SK-N-SH (cell line): ENCODE measurements around the gene ZMIZ1. TPM values are rescaled to one million over a fixed set of nuclear protein-coding genes. Genes with fewer than 3 reads are reported as not detected.
A peak's percentile ranks its signal among the peaks of the same experiment; 100 is the strongest.

Source experiments
- CTCF ChIA-PET: fragments of 300-600, 350-600 bp; formaldehyde crosslinking; extraction: SDS; loops from one replicate; lab custom pipeline; 2021; lab: Yijun Ruan, JAX
- POLR2A ChIA-PET: fragments of 350-600 bp; sonication (Branson Sonifier 250); formaldehyde crosslinking; extraction: SDS; loops from one replicate; lab custom pipeline; 2020; ENCODE audit warnings: antibody characterized with exemption, inconsistent platforms; lab: Yijun Ruan, JAX
- DNase-seq: peaks from one replicate; pipeline ENCODE4 v3.0.0; 2012
- H2AFZ ChIP-seq: fragments of 200-600 bp; sonication (generic); 2 replicates; pipeline ENCODE4 v1.8.1; 2016; ENCODE audit warnings: antibody characterized with exemption, mild to moderate bottlenecking, low read depth
- H3F3A ChIP-seq: fragments of 200-600 bp; sonication (generic); replicated peaks from 2 replicates; pipeline ENCODE3; 2016; ENCODE audit warnings: antibody characterized with exemption, mild to moderate bottlenecking; ENCODE audit not compliant: insufficient read depth
- H3K27ac ChIP-seq, 2 experiments: fragments of 200-500 bp in 1 of 2; fragments of 200-600 bp in 1 of 2; sonication (Bioruptor generic) in 1 of 2; sonication (generic), shearing (Covaris generic) in 1 of 2; 2 replicates each; pipeline versions ENCODE4 v1.5.1 to v1.6.1; 2014 to 2016; ENCODE audit warnings: low read depth in 2 of 2, inconsistent platforms in 1 of 2, low read length in 1 of 2, mild to moderate bottlenecking in 1 of 2, mixed read lengths in 1 of 2
- H3K27me3 ChIP-seq: fragments of 200-600 bp; sonication (generic), shearing (Covaris generic); 2 replicates; pipeline ENCODE4 v1.6.1; 2016; ENCODE audit warnings: mixed run types; ENCODE audit not compliant: insufficient read depth
- H3K36me3 ChIP-seq, 2 experiments: fragments of 200-500 bp in 1 of 2; fragments of 200-600 bp in 1 of 2; sonication (Bioruptor generic) in 1 of 2; sonication (generic) in 1 of 2; replicated peaks in 1 of 2; 2 replicates each; pipeline versions ENCODE3 to v1.5.1; 2014 to 2016; ENCODE audit warnings: low read length in 1 of 2, mild to moderate bottlenecking in 1 of 2; ENCODE audit not compliant: insufficient read depth in 2 of 2, control insufficient read depth in 1 of 2
- H3K4me1 ChIP-seq, 2 experiments: fragments of 200-500 bp in 1 of 2; fragments of 200-600 bp in 1 of 2; sonication (Bioruptor generic) in 1 of 2; sonication (generic), shearing (Covaris generic) in 1 of 2; 2 replicates each; pipeline versions ENCODE4 v1.5.1 to v1.6.1; 2014 to 2016; ENCODE audit warnings: low read depth in 1 of 2, low read length in 1 of 2, mixed run types in 1 of 2; ENCODE audit not compliant: insufficient read depth in 2 of 2, control insufficient read depth in 1 of 2
- H3K4me2 ChIP-seq: fragments of 200-600 bp; sonication (generic), shearing (Covaris generic); 2 replicates; pipeline ENCODE4 v1.6.1; 2017; ENCODE audit warnings: mixed run types
- H3K4me3 ChIP-seq, 2 experiments: fragments of 200-500 bp in 1 of 2; fragments of 200-600 bp in 1 of 2; sonication (Bioruptor generic) in 1 of 2; sonication (generic), shearing (Covaris generic) in 1 of 2; 2 replicates each; pipeline versions ENCODE4 v1.5.1 to v1.8.1; 2014 to 2016; ENCODE audit warnings: low read depth in 2 of 2, inconsistent platforms in 1 of 2, low read length in 1 of 2, mild to moderate bottlenecking in 1 of 2, mixed read lengths in 1 of 2, moderate library complexity in 1 of 2
- H3K79me2 ChIP-seq: fragments of 200-600 bp; sonication (generic); 2 replicates; pipeline ENCODE4 v1.8.1; 2017; ENCODE audit warnings: mild to moderate bottlenecking; ENCODE audit not compliant: insufficient read depth
- H3K9ac ChIP-seq: fragments of 200-600 bp; sonication (generic); 2 replicates; pipeline ENCODE4 v1.6.1; 2017; ENCODE audit warnings: mixed run types
- H3K9me2 ChIP-seq: fragments of 200-600 bp; sonication (generic); 2 replicates; pipeline ENCODE4 v1.6.1; 2017; ENCODE audit warnings: mixed run types
- H3K9me3 ChIP-seq: fragments of 200-600 bp; sonication (generic); 2 replicates; pipeline ENCODE4 v1.6.1; 2017; ENCODE audit warnings: mixed run types, mild to moderate bottlenecking, moderate library complexity
- H4K20me1 ChIP-seq: fragments of 200-600 bp; sonication (generic); 2 replicates; pipeline ENCODE4 v1.6.1; 2017; ENCODE audit warnings: mild to moderate bottlenecking, mixed run types; ENCODE audit not compliant: insufficient read depth
- ELF1 ChIP-seq: IDR thresholded peaks from 2 replicates; pipeline ENCODE4 v1.4.0; 2012
- FOSL2 ChIP-seq: IDR thresholded peaks from 2 replicates; pipeline ENCODE4 v1.4.0; 2012; ENCODE audit warnings: low read depth, mild to moderate bottlenecking, moderate library complexity, borderline replicate concordance
- FOXJ3 ChIP-seq: sonication (generic); formaldehyde crosslinking; IDR thresholded peaks from 2 replicates; pipeline ENCODE4 v1.5.1; 2020; ENCODE audit warnings: mild to moderate bottlenecking, missing genetic modification reagents
- FOXM1 ChIP-seq: IDR thresholded peaks from 2 replicates; pipeline ENCODE4 v1.4.0; 2012; ENCODE audit warnings: low read depth, mild to moderate bottlenecking
- GABPA ChIP-seq: IDR thresholded peaks from 2 replicates; pipeline ENCODE4 v1.4.0; 2012; ENCODE audit warnings: low read depth, mild to moderate bottlenecking
- NRF1 ChIP-seq: IDR thresholded peaks from 2 replicates; pipeline ENCODE4 v1.6.1; 2012; ENCODE audit warnings: low read depth, mild to moderate bottlenecking, low read length
- PBX3 ChIP-seq: IDR thresholded peaks from 2 replicates; pipeline ENCODE4; 2012
- RFX5 ChIP-seq: IDR thresholded peaks from 2 replicates; pipeline ENCODE4 v1.6.1; 2012; ENCODE audit warnings: mild to moderate bottlenecking, improper control_type of control experiment, low read length
- RXRA ChIP-seq: IDR thresholded peaks from 2 replicates; pipeline ENCODE4 v1.4.0; 2012; ENCODE audit warnings: low read depth, mild to moderate bottlenecking, borderline replicate concordance
- TAF1 ChIP-seq: IDR thresholded peaks from 2 replicates; pipeline ENCODE4 v1.6.1; 2012; ENCODE audit warnings: low read depth, mild to moderate bottlenecking, low read length, moderate library complexity, borderline replicate concordance
- USF1 ChIP-seq: IDR thresholded peaks from 2 replicates; pipeline ENCODE4 v1.4.0; 2012; ENCODE audit warnings: low read depth, borderline replicate concordance
- USF2 ChIP-seq: fragments of 150-350 bp; IDR thresholded peaks from 2 replicates; pipeline ENCODE4 v1.6.1; 2017; ENCODE audit warnings: antibody characterized with exemption, low read length, low read depth, borderline replicate concordance
- WGBS: methylation state at CpG from one replicate; pipeline ENCODE4 v1.1.6; 2017; ENCODE audit warnings: low lambda C conversion rate; 5-methylcytosine and 5-hydroxymethylcytosine counted together
- polyA plus RNA-seq, 3 experiments: library from polyadenylated mRNA; depleted of rRNA; stranded (reverse); fragments of >200 nt; gene quantifications; 2 replicates each; pipeline ENCODE4 v1.2.3, GENCODE V29; 2012
- TF ChIP-seq, protein P1 (sequence below): IDR thresholded peaks from 2 replicates; pipeline ENCODE4 v1.4.0; 2012; ENCODE audit warnings: low read depth
- TF ChIP-seq, protein P2 (sequence below): fragments of 200-600 bp; sonication (generic); IDR thresholded peaks from 2 replicates; pipeline ENCODE4 v1.6.1; 2017; ENCODE audit warnings: antibody characterized with exemption, mild to moderate bottlenecking, moderate library complexity
- TF ChIP-seq, protein P3 (sequence below): fragments of 150-350 bp; IDR thresholded peaks from 2 replicates; pipeline ENCODE4 v1.6.1; 2016; ENCODE audit warnings: mild to moderate bottlenecking, low read depth, low read length

ZMIZ1 gene
- polyA plus RNA-seq, 1 of the 3 experiments (the other 2 are of a cell fraction): 23.5 TPM

- TF ChIP-seq, protein P1, sequence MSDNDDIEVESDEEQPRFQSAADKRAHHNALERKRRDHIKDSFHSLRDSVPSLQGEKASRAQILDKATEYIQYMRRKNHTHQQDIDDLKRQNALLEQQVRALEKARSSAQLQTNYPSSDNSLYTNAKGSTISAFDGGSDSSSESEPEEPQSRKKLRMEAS: no peak
These were observed 81.1 kb downstream of the ZMIZ1 start (continued) for GRCh38 chr10:79149662-79150443.

DNA sequence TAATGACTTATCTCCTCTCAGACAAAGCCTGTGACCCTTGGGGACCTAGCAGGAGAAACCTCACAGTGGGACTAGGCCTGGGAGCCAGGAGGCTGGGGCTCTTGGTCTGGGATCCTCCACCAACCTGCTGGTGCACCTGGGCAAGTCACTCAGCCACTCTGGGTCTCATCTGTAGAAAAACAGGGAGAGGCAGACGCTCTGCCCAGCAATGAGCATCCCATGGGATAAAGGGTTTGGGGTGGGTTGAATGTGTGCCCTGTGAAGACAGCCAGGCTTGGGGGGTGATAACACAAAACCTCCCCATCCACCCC, 81.6 kb downstream of the ZMIZ1 start:
- Histone ChIP-seq H3K4me1 (peaks cover 56 to 97% of the 10 kb centered on the region in 2 experiments; a peak in 3 of 4 replicates), H3K27me3 (no peaks in the 10 kb centered on the region), H4K20me1 (no peaks in the 10 kb centered on the region), H3K9ac (peak overlapping the region; percentile 70; the same call in 1 of the 2 replicates), H3F3A (peaks cover 35% of the 10 kb centered on the region), H3K27ac (peak overlapping the region; percentile 82 to 97), H3K36me3 (peaks cover 0 to 4% of the 10 kb centered on the region in 2 experiments), H3K4me3 (no peak overlapping the region), H3K79me2 (peaks cover 70% of the 10 kb centered on the region), H2AFZ (no peak overlapping the region), H3K9me3 (no peaks in the 10 kb centered on the region), H3K9me2 (no peaks in the 10 kb centered on the region), H3K4me2 (peak overlapping the region; percentile 74; the same call in 1 of the 2 replicates)
- CTCF ChIA-PET: interaction anchor here (1.1 to 2.7 kb wide), 3 partner anchors 19 to 45 kb away, joined by 3 to 17 read pairs (median 3); no protein-coding TSS in a partner anchor
- TF ChIP-seq ELF1 (no peak), PBX3 (no peak), GABPA (no peak), FOXM1 (no peak), RFX5 (no peak), NRF1 (no peak), FOSL2 (no peak), FOXJ3 (no peak), USF1 (no peak), TAF1 (no peak), USF2 (no peak), RXRA (no peak)
- TF ChIP-seq, protein P1: no peak
- TF ChIP-seq, protein P2, sequence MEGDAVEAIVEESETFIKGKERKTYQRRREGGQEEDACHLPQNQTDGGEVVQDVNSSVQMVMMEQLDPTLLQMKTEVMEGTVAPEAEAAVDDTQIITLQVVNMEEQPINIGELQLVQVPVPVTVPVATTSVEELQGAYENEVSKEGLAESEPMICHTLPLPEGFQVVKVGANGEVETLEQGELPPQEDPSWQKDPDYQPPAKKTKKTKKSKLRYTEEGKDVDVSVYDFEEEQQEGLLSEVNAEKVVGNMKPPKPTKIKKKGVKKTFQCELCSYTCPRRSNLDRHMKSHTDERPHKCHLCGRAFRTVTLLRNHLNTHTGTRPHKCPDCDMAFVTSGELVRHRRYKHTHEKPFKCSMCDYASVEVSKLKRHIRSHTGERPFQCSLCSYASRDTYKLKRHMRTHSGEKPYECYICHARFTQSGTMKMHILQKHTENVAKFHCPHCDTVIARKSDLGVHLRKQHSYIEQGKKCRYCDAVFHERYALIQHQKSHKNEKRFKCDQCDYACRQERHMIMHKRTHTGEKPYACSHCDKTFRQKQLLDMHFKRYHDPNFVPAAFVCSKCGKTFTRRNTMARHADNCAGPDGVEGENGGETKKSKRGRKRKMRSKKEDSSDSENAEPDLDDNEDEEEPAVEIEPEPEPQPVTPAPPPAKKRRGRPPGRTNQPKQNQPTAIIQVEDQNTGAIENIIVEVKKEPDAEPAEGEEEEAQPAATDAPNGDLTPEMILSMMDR: no peak
- TF ChIP-seq, protein P3, sequence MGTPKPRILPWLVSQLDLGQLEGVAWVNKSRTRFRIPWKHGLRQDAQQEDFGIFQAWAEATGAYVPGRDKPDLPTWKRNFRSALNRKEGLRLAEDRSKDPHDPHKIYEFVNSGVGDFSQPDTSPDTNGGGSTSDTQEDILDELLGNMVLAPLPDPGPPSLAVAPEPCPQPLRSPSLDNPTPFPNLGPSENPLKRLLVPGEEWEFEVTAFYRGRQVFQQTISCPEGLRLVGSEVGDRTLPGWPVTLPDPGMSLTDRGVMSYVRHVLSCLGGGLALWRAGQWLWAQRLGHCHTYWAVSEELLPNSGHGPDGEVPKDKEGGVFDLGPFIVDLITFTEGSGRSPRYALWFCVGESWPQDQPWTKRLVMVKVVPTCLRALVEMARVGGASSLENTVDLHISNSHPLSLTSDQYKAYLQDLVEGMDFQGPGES: no peak
- no peak for DNase-seq
- 50% methylated on average over 1 of the region's 1 CpG for WGBS
- POLR2A ChIA-PET: no interaction called here
